AG04450 (cell line): ENCODE measurements around the gene ARL2. TPM values are rescaled to one million over a fixed set of nuclear protein-coding genes. Genes with fewer than 3 reads are reported as not detected.
A peak's percentile ranks its signal among the peaks of the same experiment; 100 is the strongest.

Experiments
- CTCF ChIA-PET: fragments of 300-600, 350-600 bp; formaldehyde crosslinking; extraction: SDS; loops from one replicate; lab custom pipeline; 2022; ENCODE audit warnings: antibody characterized with exemption, inconsistent platforms; lab: Charles Lee
- POLR2A ChIA-PET: fragments of 350-600 bp; formaldehyde crosslinking; extraction: SDS; loops from one replicate; lab custom pipeline; 2021; ENCODE audit warnings: antibody characterized with exemption, inconsistent platforms; lab: Yijun Ruan, JAX
- DNase-seq: peaks from one replicate; pipeline ENCODE4 v3.0.0-alpha.2; 2011; ENCODE audit warnings: low read depth, low spot score
- H3K27ac ChIP-seq: one replicate; pipeline ENCODE4 v1.5.1; 2012; ENCODE audit warnings: low read depth, low read length, control low read depth
- H3K27me3 ChIP-seq: one replicate; pipeline ENCODE4 v1.6.0; 2012; ENCODE audit warnings: low read length; ENCODE audit not compliant: control insufficient read depth, insufficient read depth
- H3K4me3 ChIP-seq: 2 replicates; pipeline ENCODE4 v1.5.1; 2011; ENCODE audit warnings: mild to moderate bottlenecking, low read depth, low read length, control low read depth
- H3K9me3 ChIP-seq: 2 replicates; pipeline ENCODE4 v1.5.1; 2012; ENCODE audit warnings: low read length; ENCODE audit not compliant: control insufficient read depth, insufficient read depth
- polyA plus RNA-seq: library from polyadenylated mRNA; depleted of rRNA; stranded (reverse); fragments of >200 nt; gene quantifications from 2 replicates; pipeline ENCODE4 v1.2.3, GENCODE V29; 2011
- TF ChIP-seq, protein P1 (sequence below): IDR thresholded peaks from 2 replicates; pipeline ENCODE4 v1.5.1; 2011; ENCODE audit warnings: low read depth, low read length, control low read depth, inconsistent platforms

The ARL2 gene
- polyA plus RNA-seq, 1 experiment, result 60.7 TPM

DNA sequence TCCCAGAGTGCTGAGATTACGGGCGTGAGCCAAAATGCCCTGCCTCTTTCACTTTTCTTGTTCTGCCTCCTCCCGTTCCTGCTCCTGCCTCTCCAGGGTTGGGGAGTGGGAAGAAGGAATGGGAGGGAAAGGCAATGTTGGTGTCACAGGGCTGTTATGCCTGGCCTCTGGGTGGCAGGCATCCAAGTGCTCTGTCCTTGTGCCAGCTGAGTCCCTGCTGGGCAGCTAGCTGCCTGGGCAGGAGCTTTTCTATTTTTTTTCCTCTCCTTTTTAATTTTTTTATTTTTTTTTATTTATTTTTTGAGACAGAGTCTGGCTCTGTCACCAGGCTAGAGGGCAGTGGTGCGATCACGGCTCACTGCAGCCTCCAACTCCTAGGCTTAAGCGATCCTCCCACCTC lies 23.0 kb downstream of the ARL2 start:
- Histone ChIP-seq H3K27me3 (no peaks in the 10 kb centered on the region), H3K4me3 (no peak overlapping the region), H3K27ac (no peak overlapping the region), H3K9me3 (no peaks in the 10 kb centered on the region)
- TF ChIP-seq, protein P1, sequence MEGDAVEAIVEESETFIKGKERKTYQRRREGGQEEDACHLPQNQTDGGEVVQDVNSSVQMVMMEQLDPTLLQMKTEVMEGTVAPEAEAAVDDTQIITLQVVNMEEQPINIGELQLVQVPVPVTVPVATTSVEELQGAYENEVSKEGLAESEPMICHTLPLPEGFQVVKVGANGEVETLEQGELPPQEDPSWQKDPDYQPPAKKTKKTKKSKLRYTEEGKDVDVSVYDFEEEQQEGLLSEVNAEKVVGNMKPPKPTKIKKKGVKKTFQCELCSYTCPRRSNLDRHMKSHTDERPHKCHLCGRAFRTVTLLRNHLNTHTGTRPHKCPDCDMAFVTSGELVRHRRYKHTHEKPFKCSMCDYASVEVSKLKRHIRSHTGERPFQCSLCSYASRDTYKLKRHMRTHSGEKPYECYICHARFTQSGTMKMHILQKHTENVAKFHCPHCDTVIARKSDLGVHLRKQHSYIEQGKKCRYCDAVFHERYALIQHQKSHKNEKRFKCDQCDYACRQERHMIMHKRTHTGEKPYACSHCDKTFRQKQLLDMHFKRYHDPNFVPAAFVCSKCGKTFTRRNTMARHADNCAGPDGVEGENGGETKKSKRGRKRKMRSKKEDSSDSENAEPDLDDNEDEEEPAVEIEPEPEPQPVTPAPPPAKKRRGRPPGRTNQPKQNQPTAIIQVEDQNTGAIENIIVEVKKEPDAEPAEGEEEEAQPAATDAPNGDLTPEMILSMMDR, result no peak
- POLR2A ChIA-PET, result no interaction called here
- CTCF ChIA-PET, result interaction anchor here (0.7 kb wide), 1 partner anchor 9 kb away, joined by 4 read pairs; no protein-coding TSS in a partner anchor
- no peak for DNase-seq

DNA sequence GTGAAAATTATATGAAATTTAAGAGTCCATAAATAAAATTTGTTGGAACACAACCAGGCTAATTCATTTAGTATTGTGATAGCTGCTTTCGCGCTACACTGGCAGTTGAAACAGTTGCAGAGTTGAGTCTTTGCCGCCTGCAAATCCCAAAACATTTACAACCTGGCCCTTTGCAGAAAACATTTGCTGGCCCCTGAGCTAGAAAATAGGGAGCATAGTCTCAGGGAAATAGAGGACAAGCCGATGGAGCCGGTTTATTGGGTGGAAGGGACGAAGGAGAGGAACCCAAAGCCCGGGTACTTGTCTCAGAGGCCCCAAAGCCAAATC lies 26.5 kb downstream of the ARL2 start:
- TF ChIP-seq, protein P1, result no peak
- no peak for DNase-seq
- POLR2A ChIA-PET, result interaction anchor here (0.5 to 1.4 kb wide), 4 partner anchors 13 to 94 kb away, joined by 3 to 4 read pairs (median 3); partner anchors contain the start of genes ARL2 and SNX15
- Histone ChIP-seq H3K4me3 (peak overlapping the region; percentile 71), H3K9me3 (no peaks in the 10 kb centered on the region; the same call in 1 of the 2 replicates), H3K27me3 (no peaks in the 10 kb centered on the region), H3K27ac (peak overlapping the region; percentile 94)
- CTCF ChIA-PET, result interaction anchor here (1.3 to 1.9 kb wide), 2 partner anchors 12 to 26 kb away, joined by 4 to 7 read pairs; partner anchors contain the start of gene ARL2

DNA sequence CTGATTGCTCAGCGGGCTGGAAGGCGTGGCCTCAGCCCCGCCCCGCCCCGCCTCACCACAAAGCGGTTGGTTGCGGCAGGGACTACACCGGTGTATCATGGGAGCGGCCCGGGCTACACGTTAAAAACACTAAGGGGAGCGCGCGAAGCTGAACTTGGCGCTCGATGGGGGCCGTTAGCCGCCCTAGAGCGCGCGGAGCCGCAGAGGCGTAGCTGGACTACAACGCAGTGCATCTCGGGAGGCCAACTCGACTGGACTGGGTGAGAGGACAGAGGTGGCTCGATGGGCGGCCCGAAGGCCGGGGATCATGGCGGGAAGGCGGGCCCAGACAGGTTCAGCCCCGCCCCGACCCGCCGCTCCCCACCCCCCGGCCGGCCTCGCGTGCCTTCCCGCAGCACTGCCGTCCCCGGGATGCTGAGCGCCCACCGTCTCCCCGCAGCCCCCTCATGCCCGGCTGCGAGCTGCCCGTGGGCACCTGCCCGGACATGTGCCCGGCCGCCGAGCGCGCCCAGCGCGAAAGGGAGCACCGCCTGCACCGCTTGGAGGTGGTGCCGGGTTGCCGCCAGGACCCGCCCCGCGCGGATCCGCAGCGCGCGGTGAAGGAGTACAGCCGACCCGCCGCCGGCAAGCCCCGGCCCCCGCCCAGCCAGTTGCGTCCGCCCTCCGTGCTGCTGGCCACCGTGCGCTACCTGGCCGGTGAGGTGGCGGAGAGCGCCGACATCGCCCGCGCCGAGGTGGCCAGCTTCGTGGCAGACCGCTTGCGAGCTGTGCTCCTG lies 27.1 kb downstream of the ARL2 start, which contains the start of gene SAC3D1:
TSS of gene SAC3D1 (plus strand) at position 364 of the 776 bp plus-strand sequence. CDS start at position 447, 83 bp downstream.
- Histone ChIP-seq H3K9me3 (no peaks in the 10 kb centered on the region; the same call in 1 of the 2 replicates), H3K27ac (peak within 1 kb of the TSS; percentile 94), H3K4me3 (peak within 1 kb of the TSS; percentile 71), H3K27me3 (no peaks in the 10 kb centered on the region)
- DNase-seq, result peak; percentile 83
- TF ChIP-seq, protein P1, result no peak
- ChIA-PET POLR2A (interaction anchor here (0.5 to 1.4 kb wide), 4 partner anchors 14 to 94 kb away, joined by 3 to 4 read pairs (median 3); partner anchors contain the start of genes ARL2 and SNX15), CTCF (interaction anchor here (0.6 to 1.9 kb wide), 3 partner anchors 12 to 686 kb away, joined by 3 to 7 read pairs (median 4); partner anchors contain the start of gene ARL2)

DNA sequence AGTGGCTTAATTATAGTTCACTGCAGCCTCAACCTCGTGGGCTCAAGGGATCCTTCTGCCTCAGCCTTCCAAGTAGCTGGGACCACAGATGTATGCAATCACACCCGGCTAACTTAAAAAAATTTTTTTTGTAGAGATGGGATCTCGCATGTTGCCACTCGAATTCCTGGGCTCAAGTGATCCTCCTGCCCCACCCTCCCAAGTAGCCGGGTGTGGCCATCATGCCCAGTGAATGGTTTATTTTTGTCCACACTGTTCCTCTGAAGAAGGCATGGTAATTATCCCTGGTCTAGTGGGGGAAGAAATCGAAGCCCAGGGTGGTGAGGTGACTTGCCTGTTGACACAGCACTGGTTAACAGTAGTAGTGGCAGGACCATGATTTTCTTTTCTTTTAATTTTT lies 28.9 kb downstream of the ARL2 start:
- ChIA-PET CTCF (no interaction called here), POLR2A (no interaction called here)
- no peak overlapping the region for H3K27ac ChIP-seq
- TF ChIP-seq, protein P1, result no peak
- no peaks in the 10 kb centered on the region for H3K27me3 ChIP-seq
- no peaks in the 10 kb centered on the region; the same call in 1 of the 2 replicates for H3K9me3 ChIP-seq
- no peak for DNase-seq
- H3K4me3 ChIP-seq, result no peak overlapping the region

DNA sequence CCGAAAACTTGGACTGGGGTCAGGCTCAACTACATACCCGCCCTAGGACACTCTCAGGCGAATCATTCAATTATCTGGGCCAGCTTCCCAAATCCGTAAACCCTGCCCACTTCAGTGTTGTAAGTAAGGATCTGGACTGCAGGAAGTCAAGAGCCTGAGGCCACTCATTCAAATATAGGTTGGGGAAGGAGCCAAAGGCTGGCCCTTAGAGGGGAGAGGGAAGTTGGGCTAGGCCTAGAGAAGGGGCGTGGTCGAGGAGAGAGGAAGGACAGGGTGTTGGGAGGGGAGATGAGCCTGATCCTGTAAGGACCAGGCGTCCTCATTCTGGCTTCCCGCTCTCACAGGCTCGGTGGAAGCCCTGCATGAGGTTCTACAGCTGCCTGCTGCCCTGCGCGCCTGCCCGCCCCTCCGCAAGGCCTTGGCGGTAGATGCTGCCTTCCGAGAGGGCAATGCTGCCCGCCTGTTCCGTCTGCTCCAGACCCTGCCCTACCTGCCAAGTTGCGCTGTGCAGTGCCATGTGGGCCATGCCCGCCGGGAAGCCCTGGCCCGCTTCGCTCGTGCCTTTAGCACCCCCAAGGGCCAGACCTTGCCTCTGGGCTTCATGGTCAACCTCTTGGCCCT lies 30.0 kb downstream of the ARL2 start:
- TF ChIP-seq, protein P1, result no peak
- Histone ChIP-seq H3K9me3 (no peaks in the 10 kb centered on the region; the same call in 1 of the 2 replicates), H3K27me3 (no peaks in the 10 kb centered on the region), H3K27ac (no peak overlapping the region), H3K4me3 (no peak overlapping the region)
- ChIA-PET POLR2A (no interaction called here), CTCF (no interaction called here)
- DNase-seq, result no peak
